ENCODE measurements around the gene INPP4B.

DNA sequence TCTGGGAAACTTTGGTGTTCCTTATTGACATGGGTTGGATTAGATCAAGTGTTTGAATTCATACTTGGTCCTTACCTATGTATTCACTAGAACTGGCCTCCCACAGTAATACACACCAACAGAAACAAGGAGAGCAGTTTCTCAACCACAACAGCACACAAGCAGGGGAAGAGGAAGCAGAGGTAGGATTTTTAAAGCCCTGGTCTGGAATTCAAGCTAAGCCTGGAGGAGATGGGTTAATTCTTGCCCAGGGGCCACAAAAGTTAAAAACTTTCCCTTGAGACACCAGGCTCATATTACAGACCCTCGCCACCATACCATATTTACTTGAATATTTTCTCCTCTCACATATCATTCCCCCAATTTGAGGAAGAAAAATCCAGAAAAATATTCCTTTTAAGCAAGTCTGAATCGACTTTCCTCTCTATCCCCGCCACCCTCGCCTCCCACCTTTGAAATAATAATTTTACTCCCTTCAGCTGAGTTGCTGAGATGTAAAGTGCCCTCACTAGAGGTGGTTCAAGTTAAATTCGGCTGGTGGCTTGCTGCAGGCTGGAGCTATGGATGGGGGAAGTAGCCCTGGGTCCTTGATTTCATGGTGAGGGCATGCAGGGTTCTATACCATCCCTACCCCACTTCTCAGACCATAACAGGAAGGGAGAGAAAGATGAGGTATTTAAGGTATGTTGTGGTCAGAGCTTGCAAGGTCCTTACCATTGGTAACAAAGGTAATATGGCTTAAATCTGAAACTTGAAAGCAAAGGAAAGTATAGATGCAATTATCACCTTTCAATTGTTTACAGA, 440.2 kb downstream of the INPP4B start:
- TF ChIP-seq, protein P1, sequence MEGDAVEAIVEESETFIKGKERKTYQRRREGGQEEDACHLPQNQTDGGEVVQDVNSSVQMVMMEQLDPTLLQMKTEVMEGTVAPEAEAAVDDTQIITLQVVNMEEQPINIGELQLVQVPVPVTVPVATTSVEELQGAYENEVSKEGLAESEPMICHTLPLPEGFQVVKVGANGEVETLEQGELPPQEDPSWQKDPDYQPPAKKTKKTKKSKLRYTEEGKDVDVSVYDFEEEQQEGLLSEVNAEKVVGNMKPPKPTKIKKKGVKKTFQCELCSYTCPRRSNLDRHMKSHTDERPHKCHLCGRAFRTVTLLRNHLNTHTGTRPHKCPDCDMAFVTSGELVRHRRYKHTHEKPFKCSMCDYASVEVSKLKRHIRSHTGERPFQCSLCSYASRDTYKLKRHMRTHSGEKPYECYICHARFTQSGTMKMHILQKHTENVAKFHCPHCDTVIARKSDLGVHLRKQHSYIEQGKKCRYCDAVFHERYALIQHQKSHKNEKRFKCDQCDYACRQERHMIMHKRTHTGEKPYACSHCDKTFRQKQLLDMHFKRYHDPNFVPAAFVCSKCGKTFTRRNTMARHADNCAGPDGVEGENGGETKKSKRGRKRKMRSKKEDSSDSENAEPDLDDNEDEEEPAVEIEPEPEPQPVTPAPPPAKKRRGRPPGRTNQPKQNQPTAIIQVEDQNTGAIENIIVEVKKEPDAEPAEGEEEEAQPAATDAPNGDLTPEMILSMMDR (IDR thresholded peaks at IDR 0.05), result no peak
- TF ChIP-seq POLR2A (IDR thresholded peaks at IDR 0.05) (no peak), EP300 (IDR thresholded peaks at IDR 0.05) (no peak)

Measured in ovary (tissue), 3 donors.